Ovary (tissue), 3 donors: ENCODE results near the gene SLIT1.
"Not testable (repeated sequence)": the region's sequence is repeated elsewhere in the genome, so short reads cannot be mapped to it uniquely, and the experiment has no call there.

Experiments
- EP300 ChIP-seq: sonication (generic); formaldehyde crosslinking; IDR thresholded peaks from one replicate; pipeline ENCODE4 v1.6.1; 2017; ENCODE audit warnings: antibody characterized with exemption
- POLR2A ChIP-seq: fragments of 450-650 bp; IDR thresholded peaks from one replicate; pipeline ENCODE4 v1.6.1; 2017; ENCODE audit warnings: antibody characterized with exemption, mild to moderate bottlenecking, moderate library complexity
- TF ChIP-seq, protein P1 (sequence below), 3 donors: fragments of 450-650 bp in 2 of 3; fragments of 200-600 bp in 1 of 3; IDR thresholded peaks; one replicate each; pipeline versions ENCODE4 v1.5.1 to v1.8.0; 2016 to 2022; ENCODE audit warnings: antibody characterized with exemption in 3 of 3, mild to moderate bottlenecking in 1 of 3
- donor health status: DM: no; HTN: no; CAD: no.

DNA sequence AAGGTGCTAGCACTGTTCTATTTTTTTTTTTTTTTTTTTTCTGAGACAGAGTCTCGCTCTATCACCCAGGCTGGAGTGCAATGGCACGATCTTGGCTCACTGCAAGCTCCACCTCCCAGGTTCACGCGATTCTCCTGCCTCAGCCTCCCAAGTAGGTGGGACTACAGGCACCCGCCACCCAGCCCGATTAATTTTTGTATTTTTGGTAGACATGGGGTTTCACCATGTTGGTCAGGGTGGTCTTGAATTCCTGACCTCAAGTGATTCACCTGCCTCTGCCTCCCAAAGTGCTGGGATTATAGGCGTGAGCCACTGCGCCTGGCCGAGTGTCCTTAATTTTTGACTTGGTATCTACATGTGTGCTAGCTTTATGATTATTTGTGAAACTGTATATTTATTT is 151.9 kb downstream of the SLIT1 start:
- TF ChIP-seq, protein P1, sequence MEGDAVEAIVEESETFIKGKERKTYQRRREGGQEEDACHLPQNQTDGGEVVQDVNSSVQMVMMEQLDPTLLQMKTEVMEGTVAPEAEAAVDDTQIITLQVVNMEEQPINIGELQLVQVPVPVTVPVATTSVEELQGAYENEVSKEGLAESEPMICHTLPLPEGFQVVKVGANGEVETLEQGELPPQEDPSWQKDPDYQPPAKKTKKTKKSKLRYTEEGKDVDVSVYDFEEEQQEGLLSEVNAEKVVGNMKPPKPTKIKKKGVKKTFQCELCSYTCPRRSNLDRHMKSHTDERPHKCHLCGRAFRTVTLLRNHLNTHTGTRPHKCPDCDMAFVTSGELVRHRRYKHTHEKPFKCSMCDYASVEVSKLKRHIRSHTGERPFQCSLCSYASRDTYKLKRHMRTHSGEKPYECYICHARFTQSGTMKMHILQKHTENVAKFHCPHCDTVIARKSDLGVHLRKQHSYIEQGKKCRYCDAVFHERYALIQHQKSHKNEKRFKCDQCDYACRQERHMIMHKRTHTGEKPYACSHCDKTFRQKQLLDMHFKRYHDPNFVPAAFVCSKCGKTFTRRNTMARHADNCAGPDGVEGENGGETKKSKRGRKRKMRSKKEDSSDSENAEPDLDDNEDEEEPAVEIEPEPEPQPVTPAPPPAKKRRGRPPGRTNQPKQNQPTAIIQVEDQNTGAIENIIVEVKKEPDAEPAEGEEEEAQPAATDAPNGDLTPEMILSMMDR (IDR thresholded peaks at IDR 0.05), result not testable (repeated sequence)
- not testable (repeated sequence) for TF ChIP-seq POLR2A, EP300
